Muscle of leg (tissue), 11 donors: ENCODE results near the gene ST3GAL3. TPM values are rescaled to one million over a fixed set of nuclear protein-coding genes. Genes with fewer than 3 reads are reported as not detected.

Source experiments
- DNase-seq: peaks from one replicate; pipeline ENCODE4 v3.0.0; 2013
- H3K27ac ChIP-seq: one replicate; pipeline ENCODE4 v1.5.1; 2013; ENCODE audit warnings: mild to moderate bottlenecking, low read length, control low read depth
- H3K27me3 ChIP-seq: one replicate; pipeline ENCODE4 v1.6.1; 2013; ENCODE audit warnings: low read length; ENCODE audit not compliant: control insufficient read depth, insufficient read depth
- H3K36me3 ChIP-seq: one replicate; pipeline ENCODE4 v1.6.1; 2013; ENCODE audit warnings: low read length; ENCODE audit not compliant: control insufficient read depth, insufficient read depth
- H3K4me1 ChIP-seq: one replicate; pipeline ENCODE4 v1.6.1; 2013; ENCODE audit warnings: low read length; ENCODE audit not compliant: control insufficient read depth, insufficient read depth
- H3K4me3 ChIP-seq: one replicate; pipeline ENCODE4 v1.5.1; 2013; ENCODE audit warnings: low read length, control low read depth
- H3K9me3 ChIP-seq: replicated peaks from 2 replicates; pipeline ENCODE4 v1.6.1; 2013; ENCODE audit warnings: low read depth, low read length; ENCODE audit not compliant: control insufficient read depth
- WGBS: methylation state at CpG from one replicate; pipeline ENCODE4 v1.1.5; 2013; ENCODE audit warnings: missing lambda C conversion rate; ENCODE audit not compliant: insufficient coverage; 5-methylcytosine and 5-hydroxymethylcytosine counted together
- polyA plus RNA-seq, 8 donors: library from polyadenylated mRNA; unstranded; fragments of 120-200 nt; gene quantifications; one replicate each; pipeline versions ENCODE4 v1.2.1 to v1.2.3, GENCODE V29; 2013; ENCODE audit warnings: inconsistent platforms in 1 of 8, low replicate concordance in 1 of 8; ENCODE audit not compliant: insufficient read length in 8 of 8, insufficient read depth in 1 of 8
- total RNA-seq: library from RNA; stranded (reverse); fragments of 120-200 nt; gene quantifications from one replicate; pipeline ENCODE4 v1.2.4, GENCODE V29; 2013

The ST3GAL3 gene
- total and polyA plus RNA-seq, 9 donors: 21.5 to 34.9 (median 32.6) TPM

DNA sequence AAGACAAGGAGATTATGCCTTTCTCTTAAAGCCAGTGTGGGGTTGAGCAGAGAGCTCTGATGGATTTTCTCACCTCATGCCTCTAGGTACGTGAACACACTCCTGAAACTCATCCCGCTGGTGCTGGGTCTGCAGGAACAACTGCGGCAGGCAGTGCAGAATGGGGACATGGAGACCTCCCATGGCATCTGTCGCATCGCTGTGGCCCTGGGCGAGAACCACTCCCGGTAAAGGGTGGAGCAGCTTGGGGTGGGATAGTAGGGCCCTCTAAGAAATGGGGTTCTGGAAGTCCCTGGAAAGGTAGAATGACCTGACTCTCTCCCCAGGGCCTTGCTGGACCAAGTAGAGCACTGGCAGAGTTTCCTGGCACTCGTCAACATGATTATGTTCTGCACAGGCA lies 248.9 kb downstream of the ST3GAL3 start:
- H3K36me3 ChIP-seq: peaks cover 66% of the 10 kb centered on the region

DNA sequence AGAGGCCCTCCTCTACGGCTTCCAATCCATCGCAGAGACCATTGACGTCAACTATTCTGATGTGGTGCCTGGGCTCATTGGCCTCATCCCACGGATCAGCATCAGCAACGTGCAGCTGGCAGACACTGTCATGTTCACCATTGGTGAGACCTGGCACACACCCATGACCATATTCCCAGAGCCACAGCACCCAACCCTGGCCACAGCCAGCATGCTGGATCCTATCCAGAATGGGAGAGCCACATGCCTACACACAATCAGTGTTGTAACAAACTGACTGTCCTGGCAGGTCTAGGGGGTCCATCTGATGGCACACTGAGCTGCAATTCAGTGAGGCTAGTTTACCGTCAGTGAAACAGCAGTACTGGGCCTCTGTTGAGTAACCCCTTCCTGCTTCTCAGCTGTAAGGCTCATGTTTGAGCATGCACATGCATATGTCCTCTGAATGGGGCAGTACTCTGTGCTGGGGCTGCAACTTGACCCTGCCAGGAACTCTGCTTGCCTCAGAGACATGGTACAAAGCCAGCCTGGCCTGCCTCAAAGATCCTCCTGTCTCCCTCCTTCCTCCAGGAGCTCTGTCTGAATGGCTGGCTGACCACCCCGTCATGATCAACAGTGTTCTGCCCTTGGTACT lies 250.2 kb downstream of the ST3GAL3 start:
- H3K27ac ChIP-seq: no peak overlapping the region
- DNase-seq: no peak
- H3K4me3 ChIP-seq: no peak overlapping the region
- H3K36me3 ChIP-seq: peaks cover 76% of the 10 kb centered on the region
- no peaks in the 10 kb centered on the region for H3K27me3 ChIP-seq
- 81% methylated on average over 7 of the region's 7 CpGs for WGBS
- no peaks in the 10 kb centered on the region for H3K9me3 ChIP-seq
- no peaks in the 10 kb centered on the region for H3K4me1 ChIP-seq

More for the DNA sequence above, 248.9 kb downstream of the ST3GAL3 start:
- 88% methylated on average over 8 of the region's 8 CpGs for WGBS
- Histone ChIP-seq H3K4me1 (no peaks in the 10 kb centered on the region), H3K4me3 (no peak overlapping the region), H3K27ac (no peak overlapping the region), H3K27me3 (no peaks in the 10 kb centered on the region), H3K9me3 (no peaks in the 10 kb centered on the region)
- DNase-seq: no peak

DNA sequence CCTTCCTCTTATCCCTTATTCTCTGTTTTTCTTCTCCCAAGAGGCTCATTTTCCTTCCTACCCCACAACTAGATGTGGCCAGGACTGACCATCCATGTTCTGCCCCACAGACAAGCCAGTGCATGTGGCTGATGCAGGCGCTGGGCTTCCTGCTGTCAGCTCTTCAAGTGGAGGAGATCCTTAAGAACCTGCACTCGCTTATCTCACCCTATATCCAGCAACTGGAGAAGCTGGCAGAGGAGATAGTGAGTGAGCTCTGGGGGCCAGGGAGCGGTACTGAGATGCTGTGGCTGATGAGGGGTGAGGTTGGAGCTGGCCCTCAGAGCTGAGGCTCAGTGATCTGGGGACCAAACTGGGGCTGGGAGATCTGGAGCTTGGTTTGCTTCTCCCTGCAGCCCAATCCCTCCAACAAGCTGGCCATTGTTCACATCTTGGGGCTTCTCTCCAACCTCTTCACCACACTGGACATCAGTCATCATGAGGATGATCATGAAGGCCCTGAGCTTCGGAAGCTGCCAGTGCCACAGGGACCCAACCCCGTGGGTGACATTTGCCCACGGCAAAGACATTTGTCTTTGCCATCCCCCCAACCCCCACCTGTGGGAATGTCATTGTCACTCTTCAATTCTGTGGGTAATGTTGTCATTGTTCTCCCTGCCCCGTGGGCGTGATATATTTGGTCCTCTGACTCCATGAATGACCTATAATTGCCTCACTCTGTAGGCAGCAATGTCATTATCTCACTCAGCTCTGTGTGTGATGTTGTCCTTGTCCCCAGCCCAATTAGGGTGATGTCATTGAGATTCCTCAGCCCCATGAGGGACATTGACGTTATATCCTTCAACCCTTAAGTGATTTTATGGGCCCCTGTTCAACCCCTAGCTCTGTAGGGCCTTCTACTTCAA lies 251.3 kb downstream of the ST3GAL3 start:
- Histone ChIP-seq H3K9me3 (no peaks in the 10 kb centered on the region), H3K36me3 (peaks cover 80% of the 10 kb centered on the region), H3K4me3 (no peak overlapping the region), H3K27me3 (no peaks in the 10 kb centered on the region), H3K27ac (no peak overlapping the region), H3K4me1 (no peaks in the 10 kb centered on the region)
- WGBS: no CpG with 5 or more reads among the region's 9 CpGs
- no peak for DNase-seq

DNA sequence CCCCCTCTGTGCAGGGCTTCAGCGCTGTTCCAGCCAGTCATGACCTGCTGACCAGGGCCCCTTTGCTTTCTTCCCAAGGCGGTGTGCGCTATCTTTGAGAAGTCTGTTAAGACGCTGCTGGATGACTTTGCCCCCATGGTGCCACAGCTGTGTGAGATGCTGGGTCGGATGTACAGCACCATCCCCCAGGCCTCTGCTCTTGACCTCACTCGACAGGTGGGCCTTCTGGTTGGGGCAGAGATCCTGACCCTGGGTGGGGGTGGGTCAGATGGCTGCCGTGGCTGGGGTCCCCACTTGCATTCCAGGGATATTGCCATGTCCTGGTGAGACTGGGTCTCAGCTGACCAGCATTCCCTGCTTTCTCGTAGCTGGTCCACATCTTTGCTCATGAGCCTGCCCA lies 253.5 kb downstream of the ST3GAL3 start:
- Histone ChIP-seq H3K27ac (no peak overlapping the region), H3K27me3 (no peaks in the 10 kb centered on the region), H3K9me3 (no peaks in the 10 kb centered on the region), H3K36me3 (peaks cover 88% of the 10 kb centered on the region), H3K4me3 (no peak overlapping the region), H3K4me1 (no peaks in the 10 kb centered on the region)
- DNase-seq: no peak
- WGBS: 84% methylated on average over 4 of the region's 8 CpGs

DNA sequence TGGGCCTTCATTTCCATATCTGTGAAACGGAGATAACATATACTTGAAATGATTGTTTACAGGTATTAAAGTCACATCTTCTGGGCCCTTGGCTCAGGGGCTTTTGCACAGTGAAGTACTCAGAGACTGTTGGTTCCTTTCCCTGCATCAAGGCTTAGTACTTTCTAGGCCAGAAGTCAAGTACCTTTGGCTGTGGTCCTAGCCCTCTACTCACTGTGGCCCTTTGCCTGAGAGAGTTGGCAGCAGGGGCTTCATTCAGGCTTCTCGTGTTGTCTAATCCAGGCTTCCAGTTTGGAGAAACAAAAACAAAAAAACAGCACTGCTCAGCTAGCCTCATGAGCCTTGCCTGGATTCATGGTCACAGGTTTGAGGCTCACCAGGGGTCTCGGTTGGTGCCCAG lies 254.4 kb downstream of the ST3GAL3 start:
- no peaks in the 10 kb centered on the region for H3K27me3 ChIP-seq
- no peak overlapping the region for H3K4me3 ChIP-seq
- WGBS: 89% methylated on average over 3 of the region's 3 CpGs
- no peak for DNase-seq
- H3K36me3 ChIP-seq: peaks cover 85% of the 10 kb centered on the region
- H3K9me3 ChIP-seq: no peaks in the 10 kb centered on the region
- H3K4me1 ChIP-seq: no peaks in the 10 kb centered on the region
- no peak overlapping the region for H3K27ac ChIP-seq

DNA sequence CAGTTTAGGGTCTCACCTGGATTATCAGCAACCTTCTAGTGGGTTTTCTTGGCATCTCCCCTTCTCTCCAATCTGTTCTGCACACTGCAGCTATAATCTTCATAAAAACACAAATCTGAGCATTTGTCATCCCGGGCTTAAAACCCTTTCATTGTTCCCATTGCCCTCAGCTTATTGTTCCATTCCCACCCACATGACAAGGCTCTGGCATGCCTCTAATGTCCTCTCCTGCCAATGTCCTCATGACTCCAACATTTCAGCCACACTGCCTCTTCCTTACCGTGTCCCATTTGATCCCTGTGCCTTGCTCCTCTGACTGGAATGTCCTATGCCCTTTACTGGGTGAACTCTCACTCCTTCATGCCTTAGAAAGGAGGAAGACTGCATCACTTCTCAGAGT lies 255.0 kb downstream of the ST3GAL3 start:
- no peaks in the 10 kb centered on the region for H3K9me3 ChIP-seq
- H3K4me1 ChIP-seq: no peaks in the 10 kb centered on the region
- H3K27me3 ChIP-seq: no peaks in the 10 kb centered on the region
- DNase-seq: no peak
- no peak overlapping the region for H3K4me3 ChIP-seq
- peaks cover 84% of the 10 kb centered on the region for H3K36me3 ChIP-seq
- 89% methylated on average over 2 of the region's 2 CpGs for WGBS
- no peak overlapping the region for H3K27ac ChIP-seq

DNA sequence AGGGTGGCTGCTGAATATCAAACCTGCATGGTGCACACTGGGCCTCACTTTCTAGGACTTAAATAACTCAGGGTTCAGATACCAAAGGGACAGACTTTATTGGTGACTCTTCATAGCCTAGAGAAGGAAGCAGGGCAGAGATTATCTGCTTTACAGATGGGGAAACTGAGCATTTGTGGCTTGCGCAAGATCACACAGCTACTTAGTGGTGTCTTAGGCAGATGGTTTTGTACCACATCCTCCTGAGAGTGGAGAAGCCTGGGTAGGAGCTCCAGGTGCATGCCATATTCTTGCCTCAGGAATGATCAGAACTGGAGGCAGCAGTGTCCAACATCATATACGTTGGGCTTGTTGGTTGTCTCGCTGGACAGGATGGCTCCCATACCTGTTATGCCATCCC lies 255.7 kb downstream of the ST3GAL3 start:
- no peak for DNase-seq
- H3K4me3 ChIP-seq: no peak overlapping the region
- H3K27me3 ChIP-seq: no peaks in the 10 kb centered on the region
- H3K36me3 ChIP-seq: peaks cover 83% of the 10 kb centered on the region
- no peaks in the 10 kb centered on the region for H3K9me3 ChIP-seq
- no peak overlapping the region for H3K27ac ChIP-seq
- 93% methylated on average over 3 of the region's 3 CpGs for WGBS
- no peaks in the 10 kb centered on the region for H3K4me1 ChIP-seq

DNA sequence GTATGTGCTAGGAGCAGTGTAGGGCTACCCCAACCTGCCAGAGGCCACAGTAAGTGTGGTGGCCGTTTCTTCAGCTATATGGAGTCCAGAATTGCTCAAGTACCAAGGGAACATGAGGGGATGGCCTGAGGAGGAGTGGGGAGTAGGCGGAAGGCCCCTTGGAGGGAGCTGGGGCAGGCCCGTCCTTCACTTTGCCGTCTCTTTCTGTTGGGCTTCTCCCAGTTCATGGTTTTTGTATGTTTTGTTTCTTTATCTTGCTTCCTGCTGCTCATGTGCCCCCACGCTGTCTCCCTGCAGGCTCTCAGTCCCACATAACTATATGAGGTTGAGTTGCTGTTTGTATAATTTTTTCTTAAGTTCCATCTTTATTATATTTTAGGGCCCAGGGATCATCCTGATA lies 256.6 kb downstream of the ST3GAL3 start:
- Histone ChIP-seq H3K4me1 (no peaks in the 10 kb centered on the region), H3K36me3 (peaks cover 75% of the 10 kb centered on the region), H3K9me3 (peaks cover 3% of the 10 kb centered on the region), H3K27me3 (no peaks in the 10 kb centered on the region), H3K4me3 (no peak overlapping the region), H3K27ac (no peak overlapping the region)
- DNase-seq: no peak
- WGBS: 81% methylated on average over 2 of the region's 5 CpGs

DNA sequence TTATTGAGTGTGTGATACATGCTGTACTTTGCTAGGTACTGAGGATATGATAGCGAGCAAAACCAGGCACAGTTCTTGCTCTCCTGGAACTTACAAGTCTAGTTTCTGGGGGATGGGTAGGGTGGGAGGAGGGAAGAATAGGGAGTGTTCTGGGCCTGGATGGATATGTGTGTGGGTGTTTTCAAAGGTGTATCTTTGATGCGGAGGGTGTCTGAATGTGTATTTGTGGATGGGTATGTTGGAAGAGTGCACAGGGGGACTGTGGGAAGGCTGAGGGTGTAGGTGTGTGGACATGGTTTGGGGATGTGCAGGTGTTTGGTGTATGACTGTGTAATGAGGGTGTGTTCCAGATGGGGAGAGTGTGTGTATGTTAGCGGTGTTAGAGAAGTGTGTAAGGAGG lies 258.0 kb downstream of the ST3GAL3 start:
- Histone ChIP-seq H3K9me3 (peaks cover 3% of the 10 kb centered on the region), H3K4me3 (no peak overlapping the region), H3K36me3 (peaks cover 60% of the 10 kb centered on the region), H3K4me1 (peaks cover 4% of the 10 kb centered on the region), H3K27me3 (no peaks in the 10 kb centered on the region), H3K27ac (no peak overlapping the region)
- DNase-seq: no peak
- 91% methylated on average over 2 of the region's 3 CpGs for WGBS

DNA sequence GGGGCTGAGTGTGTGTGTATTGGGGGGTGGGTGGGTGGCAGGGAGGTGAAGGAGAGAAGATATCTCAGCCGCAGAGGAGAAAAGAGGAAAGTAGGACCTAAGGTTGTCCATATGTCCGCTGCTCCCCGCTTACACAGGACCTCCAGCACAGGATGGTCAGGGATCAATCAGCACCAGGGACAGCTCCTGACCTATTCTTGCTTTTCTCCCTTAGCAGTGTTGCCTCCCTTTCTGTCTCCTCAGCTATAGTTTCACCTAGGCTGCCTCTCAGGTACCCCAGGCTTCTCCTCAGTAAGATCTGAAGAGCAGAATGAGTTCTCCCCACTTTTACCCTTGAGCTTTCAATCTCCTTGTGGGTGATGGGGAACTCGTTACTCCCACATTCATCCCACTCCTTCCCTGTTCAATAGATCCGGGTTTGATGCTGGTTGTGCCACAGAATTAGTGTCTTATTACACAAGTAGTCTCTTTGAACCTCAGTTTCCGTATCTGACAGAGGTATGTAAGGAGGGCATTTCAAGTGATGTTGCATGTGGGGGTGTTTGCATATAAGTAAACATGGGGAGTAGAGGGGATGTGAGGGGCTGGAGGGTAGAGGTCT lies 261.1 kb downstream of the ST3GAL3 start:
- H3K4me3 ChIP-seq: no peak overlapping the region
- no peak overlapping the region for H3K27ac ChIP-seq
- peaks cover 3% of the 10 kb centered on the region for H3K9me3 ChIP-seq
- no peaks in the 10 kb centered on the region for H3K27me3 ChIP-seq
- peaks cover 12% of the 10 kb centered on the region for H3K4me1 ChIP-seq
- peaks cover 57% of the 10 kb centered on the region for H3K36me3 ChIP-seq
- 65% methylated on average over 4 of the region's 6 CpGs for WGBS
- peak; percentile 62 for DNase-seq
